ENCODE results near the gene SIRPG.

DNA sequence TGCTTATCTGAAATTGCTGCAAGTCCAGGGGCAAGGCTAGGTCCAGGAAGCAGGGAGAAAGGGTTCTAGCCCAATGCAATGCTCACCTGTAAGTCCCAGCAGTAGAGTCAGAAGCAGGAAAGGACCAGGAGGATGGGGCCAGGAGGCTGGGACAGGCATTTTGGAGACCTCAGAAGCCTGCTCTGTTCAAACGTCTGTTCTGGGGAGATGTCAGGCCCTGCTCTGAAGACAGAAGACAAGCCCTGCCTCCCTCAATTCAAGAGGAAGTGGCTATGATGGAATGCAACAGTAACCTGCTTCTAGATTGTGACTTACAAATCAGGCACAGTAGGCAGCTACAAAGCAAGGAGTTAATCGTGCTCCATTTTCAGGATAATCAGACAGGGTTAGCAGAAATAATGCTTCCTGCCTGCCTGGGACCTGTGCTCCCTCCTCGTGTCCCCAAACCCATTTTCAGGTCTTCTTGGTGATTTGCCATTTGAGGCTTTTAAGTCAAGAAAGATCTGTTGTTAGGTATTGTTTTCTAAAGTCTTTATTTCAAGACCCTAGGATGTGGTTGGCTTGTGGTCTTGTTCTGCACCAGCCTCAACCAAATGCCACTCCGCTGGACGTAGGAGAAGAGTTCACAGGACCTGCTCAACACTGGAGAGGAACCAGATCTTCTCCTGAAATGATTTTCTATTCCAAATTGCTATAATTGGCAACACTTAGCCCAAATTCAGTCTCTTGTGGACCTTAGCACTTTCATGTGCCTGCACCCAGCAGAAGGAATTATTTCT lies at the start of gene SIRPG:
- TF ChIP-seq, protein P1, sequence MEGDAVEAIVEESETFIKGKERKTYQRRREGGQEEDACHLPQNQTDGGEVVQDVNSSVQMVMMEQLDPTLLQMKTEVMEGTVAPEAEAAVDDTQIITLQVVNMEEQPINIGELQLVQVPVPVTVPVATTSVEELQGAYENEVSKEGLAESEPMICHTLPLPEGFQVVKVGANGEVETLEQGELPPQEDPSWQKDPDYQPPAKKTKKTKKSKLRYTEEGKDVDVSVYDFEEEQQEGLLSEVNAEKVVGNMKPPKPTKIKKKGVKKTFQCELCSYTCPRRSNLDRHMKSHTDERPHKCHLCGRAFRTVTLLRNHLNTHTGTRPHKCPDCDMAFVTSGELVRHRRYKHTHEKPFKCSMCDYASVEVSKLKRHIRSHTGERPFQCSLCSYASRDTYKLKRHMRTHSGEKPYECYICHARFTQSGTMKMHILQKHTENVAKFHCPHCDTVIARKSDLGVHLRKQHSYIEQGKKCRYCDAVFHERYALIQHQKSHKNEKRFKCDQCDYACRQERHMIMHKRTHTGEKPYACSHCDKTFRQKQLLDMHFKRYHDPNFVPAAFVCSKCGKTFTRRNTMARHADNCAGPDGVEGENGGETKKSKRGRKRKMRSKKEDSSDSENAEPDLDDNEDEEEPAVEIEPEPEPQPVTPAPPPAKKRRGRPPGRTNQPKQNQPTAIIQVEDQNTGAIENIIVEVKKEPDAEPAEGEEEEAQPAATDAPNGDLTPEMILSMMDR (IDR thresholded peaks at IDR 0.05), result no peak
- TF ChIP-seq EZH2 (IDR thresholded peaks at IDR 0.05), result no peak
- TF ChIP-seq EZH2phosphoT487 (IDR thresholded peaks at IDR 0.05), result no peak
